ENCODE data around the gene DCTN4. TPM values are rescaled to one million over a fixed set of nuclear protein-coding genes. Genes with fewer than 3 reads are reported as not detected.

DCTN4 gene
- total RNA-seq, 2 experiments from 2014 or later, result 12.6 to 22.4 TPM

DNA sequence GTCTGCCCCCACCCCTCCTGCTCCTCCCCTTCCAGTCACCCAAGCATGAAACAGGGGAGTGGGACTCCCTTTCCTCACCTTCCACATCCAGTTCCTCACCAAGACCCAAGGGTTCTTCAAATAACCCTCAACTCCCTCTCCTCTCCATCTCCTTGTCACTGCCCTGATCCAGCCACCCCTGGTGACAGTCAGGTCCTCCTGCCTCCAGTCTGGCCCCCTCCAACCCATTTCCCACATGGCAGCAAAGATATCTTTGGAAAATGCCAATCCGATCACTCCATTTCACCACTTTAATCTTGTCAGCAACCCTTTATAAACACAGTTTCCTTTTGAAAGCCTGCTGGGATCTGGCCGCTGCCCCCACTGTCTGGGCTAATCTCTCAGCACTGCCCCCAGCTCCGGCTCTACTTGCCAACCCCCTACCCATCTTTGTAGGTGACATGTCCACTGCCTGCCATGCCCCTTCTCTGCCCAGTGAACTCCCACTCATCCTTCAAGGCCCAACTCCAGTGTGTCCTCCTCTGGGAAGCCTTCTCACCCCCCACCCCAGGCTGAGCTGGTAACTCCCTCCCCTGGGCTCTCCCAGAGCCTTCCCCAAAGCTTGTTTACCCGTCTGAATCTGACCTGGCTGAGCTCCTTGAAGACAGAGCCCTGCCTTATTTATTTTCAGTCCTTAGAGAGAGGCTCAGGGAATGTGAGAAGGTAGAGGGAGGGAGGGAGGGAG is 98.5 kb downstream of the DCTN4 start:
- ChIA-PET CTCF (ENCODE audit: unreplicated experiment) (no interaction called here), POLR2A (interaction anchor here (1.2 kb wide), 1 partner anchor 51 kb away, joined by 3 read pairs; no protein-coding TSS in a partner anchor)
- DNase-seq (ENCODE audit: low spot score), result no peak
- TF ChIP-seq, protein P1, sequence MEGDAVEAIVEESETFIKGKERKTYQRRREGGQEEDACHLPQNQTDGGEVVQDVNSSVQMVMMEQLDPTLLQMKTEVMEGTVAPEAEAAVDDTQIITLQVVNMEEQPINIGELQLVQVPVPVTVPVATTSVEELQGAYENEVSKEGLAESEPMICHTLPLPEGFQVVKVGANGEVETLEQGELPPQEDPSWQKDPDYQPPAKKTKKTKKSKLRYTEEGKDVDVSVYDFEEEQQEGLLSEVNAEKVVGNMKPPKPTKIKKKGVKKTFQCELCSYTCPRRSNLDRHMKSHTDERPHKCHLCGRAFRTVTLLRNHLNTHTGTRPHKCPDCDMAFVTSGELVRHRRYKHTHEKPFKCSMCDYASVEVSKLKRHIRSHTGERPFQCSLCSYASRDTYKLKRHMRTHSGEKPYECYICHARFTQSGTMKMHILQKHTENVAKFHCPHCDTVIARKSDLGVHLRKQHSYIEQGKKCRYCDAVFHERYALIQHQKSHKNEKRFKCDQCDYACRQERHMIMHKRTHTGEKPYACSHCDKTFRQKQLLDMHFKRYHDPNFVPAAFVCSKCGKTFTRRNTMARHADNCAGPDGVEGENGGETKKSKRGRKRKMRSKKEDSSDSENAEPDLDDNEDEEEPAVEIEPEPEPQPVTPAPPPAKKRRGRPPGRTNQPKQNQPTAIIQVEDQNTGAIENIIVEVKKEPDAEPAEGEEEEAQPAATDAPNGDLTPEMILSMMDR (conservative IDR thresholded peaks at IDR 0.05; ENCODE audit: low read length), result no peak
- TF ChIP-seq EZH2phosphoT487 (IDR thresholded peaks at IDR 0.05; ENCODE audit: borderline replicate concordance, low read depth, low read length), result no peak
- Histone ChIP-seq H3K36me3 (ENCODE audit: insufficient read depth, low read length) (no peaks in the 10 kb centered on the region), H3K27ac (ENCODE audit: low read depth, low read length, poor library complexity, severe bottlenecking) (no peak overlapping the region), H3K79me2 (ENCODE audit: insufficient read depth, low read depth, low read length) (no peaks in the 10 kb centered on the region), H2AFZ (ENCODE audit: low read length) (no peak overlapping the region), H3K4me1 (ENCODE audit: insufficient read depth, low read length, poor library complexity, severe bottlenecking) (peaks cover 11% of the 10 kb centered on the region), H3K4me2 (ENCODE audit: low read length) (no peak overlapping the region), H3K4me3 (ENCODE audit: low read depth, low read length, poor library complexity, severe bottlenecking) (no peak overlapping the region), H4K20me1 (ENCODE audit: insufficient read depth, low read length) (no peaks in the 10 kb centered on the region), H3K9me2 (ENCODE audit: insufficient read depth, low read length) (no peaks in the 10 kb centered on the region), H3K9me3 (ENCODE audit: low read length) (no peaks in the 10 kb centered on the region)
- intact Hi-C loops (cut with micrococcal nuclease; ENCODE audit: unreplicated experiment), result no loop called here
- no TSS peak for BruUV-seq (replicated peaks)

GRCh38 chr5:150659360-150660107 is 99.3 kb downstream of the DCTN4 start:
- no TSS peak for BruUV-seq (replicated peaks)
- Histone ChIP-seq H3K36me3 (ENCODE audit: insufficient read depth, low read length) (no peaks in the 10 kb centered on the region), H2AFZ (ENCODE audit: low read length) (no peak overlapping the region), H4K20me1 (ENCODE audit: insufficient read depth, low read length) (no peaks in the 10 kb centered on the region), H3K4me2 (ENCODE audit: low read length) (no peak overlapping the region), H3K79me2 (ENCODE audit: insufficient read depth, low read depth, low read length) (no peaks in the 10 kb centered on the region), H3K9me2 (ENCODE audit: insufficient read depth, low read length) (no peaks in the 10 kb centered on the region), H3K4me3 (ENCODE audit: low read depth, low read length, poor library complexity, severe bottlenecking) (no peak overlapping the region), H3K27ac (ENCODE audit: low read depth, low read length, poor library complexity, severe bottlenecking) (no peak overlapping the region), H3K9me3 (ENCODE audit: low read length) (no peaks in the 10 kb centered on the region), H3K4me1 (ENCODE audit: insufficient read depth, low read length, poor library complexity, severe bottlenecking) (peaks cover 11% of the 10 kb centered on the region)
- TF ChIP-seq, protein P1 (conservative IDR thresholded peaks at IDR 0.05; ENCODE audit: low read length), result no peak
- no peak for TF ChIP-seq EZH2phosphoT487 (IDR thresholded peaks at IDR 0.05; ENCODE audit: borderline replicate concordance, low read depth, low read length)
- ChIA-PET CTCF (ENCODE audit: unreplicated experiment) (no interaction called here), POLR2A (interaction anchor here (1.1 kb wide), 1 partner anchor 31 kb away, joined by 3 read pairs; no protein-coding TSS in a partner anchor)
- DNase-seq (ENCODE audit: low spot score), result no peak
- intact Hi-C loops (cut with micrococcal nuclease; ENCODE audit: unreplicated experiment), result no loop called here
